ENCODE data around the gene MT1F. TPM values are rescaled to one million over a fixed set of nuclear protein-coding genes. Genes with fewer than 3 reads are reported as not detected.

MT1F gene
- total RNA-seq, 1 experiment from 2014 or later = 2.4 TPM

DNA sequence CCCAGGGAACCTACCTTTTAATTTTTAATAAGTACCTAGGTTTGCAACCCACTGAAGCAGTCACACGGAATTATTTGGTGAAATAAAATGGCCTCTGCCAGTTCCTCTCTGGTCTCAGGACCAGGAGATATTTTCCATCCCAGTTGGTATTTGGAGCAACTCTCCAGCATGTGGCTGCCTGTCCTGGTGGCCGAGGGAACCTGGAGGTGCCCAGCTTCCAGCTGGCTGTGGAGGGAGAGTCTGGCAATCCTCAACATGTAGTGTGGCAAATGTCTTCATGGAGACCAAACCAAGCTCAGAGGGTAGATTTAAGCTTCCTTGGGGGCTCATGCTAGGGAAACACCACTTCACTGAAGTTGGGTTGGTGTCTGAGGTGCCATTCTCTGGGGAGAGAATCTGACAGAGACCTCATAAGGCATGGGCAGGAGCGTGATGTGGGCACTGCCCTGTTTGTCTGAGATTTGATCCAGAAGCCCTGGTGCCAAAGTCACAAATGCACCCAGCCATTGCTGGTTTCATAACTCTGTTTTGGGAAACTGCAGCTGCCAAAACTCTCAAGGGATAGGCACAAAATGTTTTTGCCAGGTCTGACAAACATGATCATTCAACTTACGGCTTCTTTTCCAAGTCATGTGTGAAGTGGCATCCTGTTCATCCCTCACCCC is 27.3 kb downstream of the MT1F start:
- no TSS peak for BruUV-seq (replicated peaks)
- intact Hi-C loops (cut with micrococcal nuclease) = no loop called here
- peak; percentile 25 for DNase-seq (ENCODE audit: unreplicated experiment)
- Mint-ChIP-seq H3K36me3 (ENCODE audit: insufficient read depth, unreplicated experiment) (peaks cover 21% of the 10 kb centered on the region), H3K4me3 (ENCODE audit: unreplicated experiment) (peak overlapping the region; percentile 70), H3K27me3 (ENCODE audit: insufficient read depth, unreplicated experiment) (no peaks in the 10 kb centered on the region), H3K27ac (ENCODE audit: low read depth, unreplicated experiment) (no peak overlapping the region), H3K4me1 (ENCODE audit: insufficient read depth, unreplicated experiment) (peaks cover 28% of the 10 kb centered on the region), H3K9me3 (ENCODE audit: unreplicated experiment) (no peaks in the 10 kb centered on the region)
- TF ChIP-seq, protein P1, sequence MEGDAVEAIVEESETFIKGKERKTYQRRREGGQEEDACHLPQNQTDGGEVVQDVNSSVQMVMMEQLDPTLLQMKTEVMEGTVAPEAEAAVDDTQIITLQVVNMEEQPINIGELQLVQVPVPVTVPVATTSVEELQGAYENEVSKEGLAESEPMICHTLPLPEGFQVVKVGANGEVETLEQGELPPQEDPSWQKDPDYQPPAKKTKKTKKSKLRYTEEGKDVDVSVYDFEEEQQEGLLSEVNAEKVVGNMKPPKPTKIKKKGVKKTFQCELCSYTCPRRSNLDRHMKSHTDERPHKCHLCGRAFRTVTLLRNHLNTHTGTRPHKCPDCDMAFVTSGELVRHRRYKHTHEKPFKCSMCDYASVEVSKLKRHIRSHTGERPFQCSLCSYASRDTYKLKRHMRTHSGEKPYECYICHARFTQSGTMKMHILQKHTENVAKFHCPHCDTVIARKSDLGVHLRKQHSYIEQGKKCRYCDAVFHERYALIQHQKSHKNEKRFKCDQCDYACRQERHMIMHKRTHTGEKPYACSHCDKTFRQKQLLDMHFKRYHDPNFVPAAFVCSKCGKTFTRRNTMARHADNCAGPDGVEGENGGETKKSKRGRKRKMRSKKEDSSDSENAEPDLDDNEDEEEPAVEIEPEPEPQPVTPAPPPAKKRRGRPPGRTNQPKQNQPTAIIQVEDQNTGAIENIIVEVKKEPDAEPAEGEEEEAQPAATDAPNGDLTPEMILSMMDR (IDR thresholded peaks at IDR 0.05; ENCODE audit: unreplicated experiment) = no peak
- ChIA-PET POLR2A (interaction anchor here (0.6 to 14.3 kb wide), 18 partner anchors 11 to 349 kb away, joined by 3 to 793 read pairs (median 4); partner anchors contain the start of genes MT1E, MT1F and MT2A), CTCF (interaction anchor here (0.7 to 1.4 kb wide), 4 partner anchors 16 to 84 kb away, joined by 4 to 7 read pairs (median 6); no protein-coding TSS in a partner anchor)

DNA sequence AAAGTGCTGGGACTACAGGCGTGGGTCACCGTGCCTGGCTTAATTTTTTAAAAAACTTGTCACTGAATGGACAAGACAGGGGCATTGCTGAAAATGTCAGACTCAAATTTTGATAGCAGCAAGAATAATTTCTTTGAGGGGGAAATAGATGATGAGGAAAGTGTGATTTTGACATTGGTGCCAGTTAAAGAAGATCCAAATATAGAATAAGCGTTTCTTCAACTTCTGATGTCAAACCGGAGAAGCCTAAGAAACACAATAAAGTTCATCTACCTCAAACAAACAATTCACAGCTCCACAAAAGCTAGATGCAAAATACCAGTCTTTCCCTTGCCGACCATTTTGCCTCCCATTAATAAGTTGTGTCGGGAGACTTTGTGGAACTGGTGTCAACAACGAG is 29.0 kb downstream of the MT1F start:
- CTCF ChIA-PET = interaction anchor here (0.8 kb wide), 1 partner anchor 83 kb away, joined by 4 read pairs; no protein-coding TSS in a partner anchor
- Mint-ChIP-seq H3K36me3 (ENCODE audit: insufficient read depth, unreplicated experiment) (peaks cover 22% of the 10 kb centered on the region), H3K27me3 (ENCODE audit: insufficient read depth, unreplicated experiment) (no peaks in the 10 kb centered on the region), H3K4me3 (ENCODE audit: unreplicated experiment) (no peak overlapping the region), H3K27ac (ENCODE audit: low read depth, unreplicated experiment) (no peak overlapping the region), H3K9me3 (ENCODE audit: unreplicated experiment) (no peaks in the 10 kb centered on the region), H3K4me1 (ENCODE audit: insufficient read depth, unreplicated experiment) (peaks cover 24% of the 10 kb centered on the region)
- intact Hi-C loops (cut with micrococcal nuclease) = no loop called here
- TF ChIP-seq, protein P1 (IDR thresholded peaks at IDR 0.05; ENCODE audit: unreplicated experiment) = no peak
- DNase-seq (ENCODE audit: unreplicated experiment) = no peak
- POLR2A ChIA-PET = interaction anchor here (0.7 to 14.3 kb wide), 3 partner anchors 62 to 239 kb away, joined by 3 to 793 read pairs (median 444); partner anchors contain the start of genes MT1E and MT2A
- BruUV-seq (replicated peaks) = no TSS peak

DNA sequence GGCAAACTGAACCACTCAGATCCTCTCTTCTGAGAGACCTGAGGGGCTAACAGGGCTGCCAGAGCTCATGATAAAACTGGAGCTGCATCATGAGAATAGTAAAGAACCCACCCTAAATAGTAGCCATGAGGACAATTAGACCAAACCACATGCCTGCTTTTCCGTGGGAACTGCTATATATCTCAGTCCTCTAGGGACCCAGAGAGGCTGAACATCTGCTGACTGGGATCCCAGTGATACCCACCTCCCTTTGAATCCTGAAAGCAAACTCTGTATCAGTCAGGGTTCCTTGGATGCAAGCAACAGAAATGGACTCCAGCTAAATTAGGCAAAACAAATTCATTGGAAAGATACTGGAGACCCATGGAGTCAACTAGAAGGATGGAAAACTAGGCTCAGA is 31.0 kb downstream of the MT1F start:
- H3K4me3 Mint-ChIP-seq (ENCODE audit: unreplicated experiment) = no peak overlapping the region
- H3K27me3 Mint-ChIP-seq (ENCODE audit: insufficient read depth, unreplicated experiment) = no peaks in the 10 kb centered on the region
- no peaks in the 10 kb centered on the region for H3K9me3 Mint-ChIP-seq (ENCODE audit: unreplicated experiment)
- BruUV-seq (replicated peaks) = no TSS peak
- TF ChIP-seq, protein P1 (IDR thresholded peaks at IDR 0.05; ENCODE audit: unreplicated experiment) = no peak
- POLR2A ChIA-PET = interaction anchor here (0.6 to 14.3 kb wide), 4 partner anchors 10 to 88 kb away, joined by 3 to 444 read pairs (median 6); partner anchors contain the start of genes MT1E and MT2A
- DNase-seq (ENCODE audit: unreplicated experiment) = no peak
- CTCF ChIA-PET = interaction anchor here (0.9 to 3.0 kb wide), 3 partner anchors 13 to 113 kb away, joined by 4 to 8 read pairs (median 7); no protein-coding TSS in a partner anchor
- intact Hi-C loops (cut with micrococcal nuclease) = no loop called here
- H3K4me1 Mint-ChIP-seq (ENCODE audit: insufficient read depth, unreplicated experiment) = peaks cover 27% of the 10 kb centered on the region
- H3K36me3 Mint-ChIP-seq (ENCODE audit: insufficient read depth, unreplicated experiment) = peaks cover 18% of the 10 kb centered on the region
- no peak overlapping the region for H3K27ac Mint-ChIP-seq (ENCODE audit: low read depth, unreplicated experiment)

DNA sequence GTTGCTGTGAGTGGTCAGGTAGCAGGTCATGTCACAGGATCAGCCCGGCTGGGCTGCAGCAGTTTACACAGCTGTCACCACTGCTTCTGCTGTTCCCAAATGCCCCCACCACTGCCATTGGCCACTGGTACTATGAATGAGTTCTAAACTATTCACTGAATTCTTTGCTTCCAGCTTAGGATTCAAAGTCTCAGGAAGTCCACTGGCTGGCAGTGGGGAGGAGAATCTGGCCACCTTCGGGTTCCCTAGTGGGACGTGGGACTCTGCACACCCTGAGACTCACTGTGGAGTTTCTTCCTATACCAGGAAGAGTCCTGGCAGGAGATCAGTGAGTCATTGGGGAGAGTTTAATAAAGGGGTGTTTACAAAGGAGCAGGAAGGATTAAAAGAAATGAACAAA is 31.4 kb downstream of the MT1F start:
- Mint-ChIP-seq H3K27ac (ENCODE audit: low read depth, unreplicated experiment) (no peak overlapping the region), H3K36me3 (ENCODE audit: insufficient read depth, unreplicated experiment) (peaks cover 14% of the 10 kb centered on the region), H3K27me3 (ENCODE audit: insufficient read depth, unreplicated experiment) (no peaks in the 10 kb centered on the region), H3K4me3 (ENCODE audit: unreplicated experiment) (no peak overlapping the region), H3K9me3 (ENCODE audit: unreplicated experiment) (no peaks in the 10 kb centered on the region), H3K4me1 (ENCODE audit: insufficient read depth, unreplicated experiment) (peaks cover 23% of the 10 kb centered on the region)
- ChIA-PET POLR2A (interaction anchor here (0.6 to 14.3 kb wide), 5 partner anchors 11 to 88 kb away, joined by 3 to 444 read pairs (median 7); partner anchors contain the start of genes MT1E and MT2A), CTCF (interaction anchor here (0.9 to 3.0 kb wide), 3 partner anchors 13 to 113 kb away, joined by 4 to 8 read pairs (median 7); no protein-coding TSS in a partner anchor)
- no peak for DNase-seq (ENCODE audit: unreplicated experiment)
- BruUV-seq (replicated peaks) = no TSS peak
- TF ChIP-seq, protein P1 (IDR thresholded peaks at IDR 0.05; ENCODE audit: unreplicated experiment) = no peak
- intact Hi-C loops (cut with micrococcal nuclease) = no loop called here

All from MCF 10A (cell line).